ENCODE measurements around the gene MUC5AC.

The MUC5AC gene

DNA sequence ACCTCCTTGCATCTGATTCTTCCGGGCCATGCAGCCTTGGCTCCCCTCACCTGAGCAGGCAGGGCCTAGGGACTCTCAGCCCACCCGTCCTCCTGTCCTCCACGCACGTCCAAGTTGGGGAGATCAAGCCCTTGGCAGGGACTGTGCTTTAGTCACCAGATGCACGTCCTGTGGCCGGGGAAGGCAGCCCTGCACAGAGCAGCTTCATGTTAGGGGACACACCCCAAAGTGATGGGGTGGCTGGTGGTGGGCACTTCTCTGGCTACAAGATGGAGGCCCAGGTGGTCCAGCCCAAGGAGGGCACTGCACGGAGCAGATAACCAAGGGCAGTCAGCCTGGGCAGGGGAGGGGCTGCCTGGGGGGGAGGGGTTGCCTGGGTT is 66.3 kb downstream of the MUC5AC start:
- no peak for DNase-seq (ENCODE audit: low read depth in 2 of 2)

DNA sequence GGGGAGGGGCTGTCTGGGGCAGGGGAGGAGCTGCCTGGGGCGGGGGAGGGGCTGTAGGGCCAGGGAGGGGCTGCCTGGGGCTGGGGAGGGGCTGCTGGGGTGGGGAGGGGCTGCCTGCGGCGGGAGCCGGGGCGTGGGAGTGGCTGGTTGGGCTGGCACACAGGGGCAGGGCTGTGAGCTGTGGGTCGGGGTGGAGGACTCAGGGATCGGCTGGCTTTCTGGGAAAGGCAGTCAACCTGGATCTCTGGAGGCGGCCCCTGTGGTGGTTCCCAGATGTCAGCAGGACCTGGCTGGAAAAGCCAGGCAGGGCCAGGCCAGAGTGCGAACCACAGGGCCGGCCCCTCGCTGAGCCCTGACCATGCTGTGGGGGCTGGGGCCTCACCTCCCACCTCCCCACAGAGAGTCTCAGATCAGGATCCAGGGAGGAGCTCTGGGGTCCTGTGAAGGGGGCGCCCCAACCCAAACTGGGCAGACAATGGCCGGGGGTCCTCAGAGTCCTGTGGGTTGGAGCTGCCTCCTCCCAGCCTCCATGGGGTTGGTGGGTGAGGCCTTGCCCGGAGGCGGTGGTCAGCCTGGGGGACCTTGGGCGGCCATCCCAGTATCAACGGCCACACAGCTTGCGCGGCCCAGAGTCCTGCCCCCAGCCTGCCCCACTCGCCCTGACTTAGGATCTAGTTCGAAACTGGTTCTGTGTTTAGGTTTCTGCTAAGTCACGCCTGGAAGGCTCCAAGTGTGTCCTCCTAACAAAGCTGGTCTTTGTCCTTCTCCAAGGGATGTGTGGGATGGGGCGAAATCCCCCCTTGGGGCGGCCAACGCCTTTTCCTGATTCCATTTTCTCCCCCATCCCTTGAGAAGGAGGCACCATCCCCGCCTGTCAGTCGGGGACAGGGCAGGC is 67.0 kb downstream of the MUC5AC start:
- no peak for DNase-seq (ENCODE audit: low read depth in 2 of 2)

DNA sequence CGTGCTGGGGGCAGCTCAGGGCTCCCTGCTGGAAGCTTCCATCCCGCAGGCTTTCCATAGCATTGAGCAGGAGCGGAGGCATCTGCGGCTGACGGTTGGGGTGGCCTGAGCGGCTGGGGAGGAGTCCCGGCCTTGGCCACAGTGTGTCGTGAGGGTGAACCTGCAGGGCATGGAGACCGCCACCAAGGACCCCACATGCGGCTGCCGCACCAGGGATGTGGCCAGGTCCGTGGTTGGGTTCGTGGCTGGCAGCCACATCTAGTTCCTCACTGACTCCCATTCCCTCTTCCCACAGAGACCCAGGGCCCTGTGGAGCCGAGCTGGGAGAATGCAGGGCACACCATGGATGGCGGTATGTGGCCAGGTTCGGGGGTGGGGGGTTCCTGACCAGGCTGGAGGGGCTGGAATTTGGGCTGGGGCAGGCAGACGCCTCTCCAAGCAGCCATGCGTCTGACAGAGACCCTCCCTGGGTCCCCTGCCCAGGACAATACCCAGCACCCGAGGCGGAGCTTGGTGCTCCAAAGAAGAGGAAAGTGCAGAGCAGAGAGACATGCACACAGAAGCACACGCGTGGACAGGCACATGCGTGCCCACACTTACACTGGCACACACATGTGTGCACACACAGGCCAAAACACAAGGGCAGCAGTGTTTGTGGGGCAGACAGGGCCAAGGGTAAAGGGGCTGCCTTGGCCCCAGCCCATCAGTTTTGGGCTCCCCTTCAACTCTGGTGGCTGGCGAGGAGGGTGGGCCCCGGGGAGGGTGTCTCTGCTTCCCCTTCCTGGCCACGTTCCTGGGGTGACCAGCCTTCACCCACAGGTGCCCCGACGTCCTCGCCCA is 67.9 kb downstream of the MUC5AC start:
- DNase-seq (ENCODE audit: low read depth in 2 of 2): no peak

DNA sequence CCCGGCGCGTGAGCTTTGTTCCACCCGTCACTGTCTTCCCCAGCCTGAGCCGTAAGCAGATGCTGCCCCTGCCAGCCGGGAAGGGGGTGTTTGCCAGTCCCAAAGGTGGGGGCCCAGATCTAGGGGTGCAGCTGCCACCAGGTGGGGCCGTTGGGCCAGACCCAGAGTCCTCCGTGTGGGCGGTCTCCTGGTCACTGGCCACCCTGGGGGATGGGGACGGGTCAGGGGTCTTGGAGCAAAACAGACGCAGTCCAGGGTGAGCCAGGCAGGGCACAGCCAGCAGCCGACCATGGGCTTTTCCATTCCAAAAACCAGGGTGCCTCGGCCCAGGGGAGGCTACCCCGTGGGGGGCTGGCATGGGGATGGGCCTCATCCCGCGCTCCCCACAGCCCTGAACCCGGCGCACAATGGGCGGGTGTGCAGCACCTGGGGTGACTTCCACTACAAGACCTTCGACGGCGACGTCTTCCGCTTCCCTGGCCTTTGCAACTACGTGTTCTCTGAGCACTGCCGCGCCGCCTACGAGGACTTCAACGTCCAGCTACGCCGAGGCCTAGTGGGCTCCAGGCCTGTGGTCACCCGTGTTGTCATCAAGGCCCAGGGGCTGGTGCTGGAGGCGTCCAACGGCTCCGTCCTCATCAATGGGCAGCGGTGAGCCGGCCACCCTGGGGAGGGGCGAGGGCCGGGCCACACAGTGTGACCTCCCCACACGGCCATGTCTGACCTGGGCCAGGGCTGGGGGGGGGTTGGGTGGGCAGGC is 68.7 kb downstream of the MUC5AC start:
- no peak for DNase-seq (ENCODE audit: low read depth in 2 of 2)

GRCh38 chr11:1226986-1227550 is 69.3 kb downstream of the MUC5AC start:
- DNase-seq (ENCODE audit: low read depth in 2 of 2): no peak

DNA sequence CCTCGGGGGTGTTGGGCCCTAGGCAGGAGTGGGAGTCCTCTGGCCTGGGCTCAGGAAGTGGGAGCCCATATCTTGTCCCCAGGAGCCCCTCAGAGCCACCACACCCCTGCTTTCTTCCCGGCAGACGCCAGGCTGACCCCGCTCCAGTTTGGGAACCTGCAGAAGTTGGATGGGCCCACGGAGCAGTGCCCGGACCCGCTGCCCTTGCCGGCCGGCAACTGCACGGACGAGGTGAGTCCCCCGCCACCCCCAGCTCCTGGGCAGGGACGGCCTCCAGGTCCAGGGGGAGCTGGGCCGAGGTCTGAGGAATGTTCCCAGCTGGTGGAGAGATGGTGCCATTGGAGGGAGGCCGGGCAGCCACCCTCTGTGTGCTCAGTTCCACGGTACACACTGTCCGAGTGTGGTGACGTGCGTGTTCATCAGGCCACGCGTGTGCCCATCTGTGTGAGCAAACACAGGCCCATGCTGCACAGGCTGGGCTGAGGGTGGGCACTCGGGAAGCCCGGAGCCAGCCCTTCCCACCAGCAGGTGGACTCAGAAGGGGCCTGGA is 69.9 kb downstream of the MUC5AC start:
- DNase-seq (ENCODE audit: low read depth in 2 of 2): no peak

DNA sequence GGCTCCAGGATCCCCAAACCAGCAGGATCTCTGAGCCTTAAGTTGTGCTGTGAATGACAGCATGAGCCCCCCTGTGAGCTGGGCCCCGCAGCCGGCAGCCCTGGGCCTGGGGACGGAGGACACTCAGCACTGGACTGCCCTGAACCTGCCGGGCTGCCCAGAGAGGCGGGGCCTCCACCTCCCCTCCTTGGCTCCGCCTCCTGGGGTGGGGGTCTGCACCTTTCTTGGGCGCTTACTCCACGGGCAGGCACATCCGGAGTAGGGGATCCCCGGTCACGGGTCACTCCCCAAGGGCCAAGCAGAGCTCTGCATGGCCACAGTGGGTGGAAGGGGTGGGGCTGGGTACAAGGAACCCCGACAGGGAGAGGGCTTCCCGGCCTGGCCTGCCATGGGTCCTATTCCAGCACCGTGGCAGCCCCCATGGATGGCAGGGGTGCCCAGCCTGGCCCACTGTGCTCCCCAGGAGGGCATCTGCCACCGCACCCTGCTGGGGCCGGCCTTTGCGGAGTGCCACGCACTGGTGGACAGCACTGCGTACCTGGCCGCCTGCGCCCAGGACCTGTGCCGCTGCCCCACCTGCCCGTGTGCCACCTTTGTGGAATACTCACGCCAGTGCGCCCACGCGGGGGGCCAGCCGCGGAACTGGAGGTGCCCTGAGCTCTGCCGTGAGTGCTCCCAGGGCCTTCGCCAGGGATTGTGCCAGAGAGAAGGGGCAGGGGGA is 70.5 kb downstream of the MUC5AC start:
- DNase-seq (ENCODE audit: low read depth in 2 of 2): no peak

DNA sequence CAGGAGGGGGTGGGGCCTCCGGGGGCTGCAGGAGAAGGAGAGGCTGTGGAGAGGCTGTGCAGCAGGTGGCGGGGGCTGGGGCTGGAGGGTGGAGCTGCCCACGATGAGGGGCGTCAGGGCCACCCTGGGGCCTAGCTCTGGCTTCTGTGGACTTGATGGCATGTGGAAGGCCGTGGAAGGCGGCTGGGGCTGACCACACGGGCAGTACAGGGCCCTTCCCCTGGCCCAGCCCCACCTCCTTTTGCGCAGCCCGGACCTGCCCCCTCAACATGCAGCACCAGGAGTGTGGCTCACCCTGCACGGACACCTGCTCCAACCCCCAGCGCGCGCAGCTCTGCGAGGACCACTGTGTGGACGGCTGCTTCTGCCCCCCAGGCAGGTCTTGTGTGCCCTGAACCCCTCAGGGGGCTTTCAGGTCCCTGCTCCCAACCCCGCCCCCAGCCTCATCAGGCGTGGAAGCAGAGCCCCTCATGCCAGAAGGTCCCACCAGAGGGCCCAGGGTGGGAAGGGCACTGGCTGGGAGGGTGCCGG is 71.2 kb downstream of the MUC5AC start:
- no peak for DNase-seq (ENCODE audit: low read depth in 2 of 2)

DNA sequence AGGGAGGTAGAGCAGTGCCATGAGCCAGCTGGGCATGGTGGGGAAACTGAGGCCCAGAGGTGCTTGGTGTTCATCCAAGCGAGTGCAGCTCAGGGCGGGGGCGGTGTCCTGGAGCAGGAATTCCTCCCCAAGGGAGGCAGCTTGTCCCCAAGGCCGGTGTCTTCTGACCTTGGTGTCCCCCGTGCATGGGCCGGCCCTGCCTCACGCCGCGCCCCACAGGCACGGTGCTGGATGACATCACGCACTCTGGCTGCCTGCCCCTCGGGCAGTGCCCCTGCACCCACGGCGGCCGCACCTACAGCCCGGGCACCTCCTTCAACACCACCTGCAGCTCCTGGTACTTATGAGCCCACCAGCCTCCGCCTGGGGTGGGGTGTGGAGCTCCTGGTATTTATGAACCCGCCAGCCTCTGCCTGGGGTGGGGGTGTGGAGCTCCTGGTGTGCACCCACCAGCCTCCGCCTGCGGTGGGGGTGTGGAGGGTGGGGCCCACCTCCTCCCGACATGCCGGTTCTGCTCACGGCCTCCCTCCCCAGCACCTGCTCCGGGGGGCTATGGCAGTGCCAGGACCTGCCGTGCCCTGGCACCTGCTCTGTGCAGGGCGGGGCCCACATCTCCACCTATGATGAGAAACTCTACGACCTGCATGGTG is 71.8 kb downstream of the MUC5AC start:
- DNase-seq (ENCODE audit: low read depth in 2 of 2): no peak

DNA sequence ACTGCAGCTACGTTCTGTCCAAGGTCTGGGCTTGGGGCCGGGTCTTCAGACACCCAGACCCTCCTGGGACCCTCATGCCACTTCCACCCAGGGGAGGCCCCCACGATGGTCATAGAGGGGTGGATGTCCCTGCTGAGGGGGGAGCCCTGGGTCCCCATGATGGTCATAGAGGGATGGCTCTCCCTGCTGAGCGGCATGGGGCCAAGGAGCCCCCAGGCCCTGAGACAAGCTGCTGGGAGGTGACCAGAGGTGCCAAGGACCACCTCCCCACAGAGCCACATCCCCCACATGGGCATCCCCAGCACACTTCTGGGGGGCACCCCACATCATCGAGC is 72.3 kb downstream of the MUC5AC start:
- no peak for DNase-seq (ENCODE audit: low read depth in 2 of 2)

- no peak for DNase-seq (ENCODE audit: low read depth in 2 of 2)
Measured at GRCh38 chr11:1230456-1231395, 73.0 kb downstream of the MUC5AC start.

DNA sequence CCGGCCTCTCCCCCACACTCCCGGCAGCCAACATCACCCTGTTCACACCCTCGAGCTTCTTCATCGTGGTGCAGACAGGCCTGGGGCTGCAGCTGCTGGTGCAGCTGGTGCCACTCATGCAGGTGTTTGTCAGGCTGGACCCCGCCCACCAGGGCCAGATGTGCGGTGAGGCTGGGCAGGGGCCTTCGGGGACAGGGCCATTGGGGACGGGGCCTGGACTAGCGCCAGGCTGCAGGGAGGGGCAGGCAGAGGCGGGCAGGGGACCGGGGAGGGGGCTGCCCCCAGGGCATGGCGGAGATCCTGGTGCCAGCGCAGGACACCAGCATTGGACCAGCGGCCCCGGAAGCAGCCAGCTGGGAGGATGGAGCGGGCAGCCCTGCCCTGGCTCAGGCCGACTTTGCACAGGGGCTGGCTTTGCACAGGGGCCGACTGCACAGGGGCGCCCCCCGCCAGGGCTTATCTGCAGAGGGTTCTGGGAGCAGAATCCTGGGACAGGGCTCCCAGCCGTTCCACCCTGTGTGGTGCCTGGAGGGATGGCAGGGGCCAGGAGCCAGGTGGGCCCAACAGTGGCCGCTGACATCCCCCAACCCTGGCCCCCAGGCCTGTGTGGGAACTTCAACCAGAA is 73.8 kb downstream of the MUC5AC start:
- DNase-seq (ENCODE audit: low read depth in 2 of 2): no peak

GRCh38 chr11:1232021-1232882 is 74.5 kb downstream of the MUC5AC start:
- no peak for DNase-seq (ENCODE audit: low read depth in 2 of 2)

DNA sequence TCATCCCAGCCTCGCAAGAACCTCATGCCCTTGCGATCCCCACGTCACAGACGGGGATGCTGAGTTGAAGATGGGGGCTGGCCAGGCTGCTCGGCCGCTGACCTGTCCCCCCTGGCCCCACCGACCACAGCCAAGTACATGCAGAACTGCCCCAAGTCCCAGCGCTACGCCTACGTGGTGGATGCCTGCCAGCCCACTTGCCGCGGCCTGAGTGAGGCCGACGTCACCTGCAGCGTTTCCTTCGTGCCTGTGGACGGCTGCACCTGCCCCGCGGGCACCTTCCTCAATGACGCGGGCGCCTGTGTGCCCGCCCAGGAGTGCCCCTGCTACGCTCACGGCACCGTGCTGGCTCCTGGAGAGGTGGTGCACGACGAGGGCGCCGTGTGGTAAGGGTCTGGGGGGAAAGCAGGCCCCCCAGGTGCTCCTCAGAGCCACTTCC is 75.1 kb downstream of the MUC5AC start:
- no peak for DNase-seq (ENCODE audit: low read depth in 2 of 2)

DNA sequence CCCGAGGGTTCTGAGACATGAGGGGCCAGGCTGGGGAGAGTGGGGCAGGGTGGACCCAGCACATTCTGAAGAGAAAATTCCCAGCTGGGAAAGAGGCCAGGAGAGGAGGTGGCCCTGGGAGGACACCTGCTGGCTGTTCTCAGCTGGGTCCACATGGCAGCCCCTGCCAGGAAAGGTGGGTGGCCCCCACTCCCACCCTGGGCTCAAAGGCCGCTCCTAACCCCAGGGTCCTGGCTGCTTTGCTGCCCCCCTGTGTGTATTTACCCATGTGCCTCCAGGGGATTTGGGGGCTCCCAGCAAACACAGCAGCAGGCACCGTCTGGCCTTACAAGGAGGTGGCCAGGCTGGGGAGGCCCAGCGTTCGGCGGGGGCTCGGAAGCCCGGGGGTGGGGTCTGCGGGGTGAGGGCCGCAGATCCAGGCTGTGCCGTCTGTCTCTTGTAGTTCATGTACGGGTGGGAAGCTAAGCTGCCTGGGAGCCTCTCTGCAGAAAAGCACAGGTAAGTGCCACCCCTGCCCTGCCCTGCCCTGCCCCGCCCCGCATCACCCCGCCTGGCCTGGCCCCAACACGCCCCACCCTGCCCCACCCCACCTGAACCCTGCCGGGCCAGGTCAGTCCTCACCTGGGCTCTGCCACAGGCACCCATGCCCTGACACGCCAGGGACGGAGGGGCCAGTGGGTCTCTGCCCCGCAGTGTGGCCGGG is 75.7 kb downstream of the MUC5AC start:
- no peak for DNase-seq (ENCODE audit: low read depth in 2 of 2)

- DNase-seq (ENCODE audit: low read depth in 2 of 2): no peak
Measured at GRCh38 chr11:1234054-1234720, 76.4 kb downstream of the MUC5AC start.
